HepG2 (cell line): ENCODE results near the gene ADSS1. TPM values are rescaled to one million over a fixed set of nuclear protein-coding genes. Genes with fewer than 3 reads are reported as not detected.

Source experiments
- ATAC-seq: fragments of 200-7000 bp; cut with Tn5 transposase; 3 replicates; pipeline ENCODE4 v1.9.1; 2020; ENCODE audit warnings: mild to moderate bottlenecking, moderate library complexity
- BruUV-seq: library from RNA; stranded (reverse); fragments of 400-500 nt; replicated peaks from 2 replicates; lab custom pipeline; 2021; lab: Mats Ljungman, UMichigan
- CTCF ChIA-PET: fragments of 300-600 bp; formaldehyde crosslinking; extraction: SDS; loops from one replicate; lab custom pipeline; 2021; ENCODE audit warnings: low total read pairs, inconsistent platforms, low intra/inter-chr PET ratio; lab: Yijun Ruan, JAX
- POLR2A ChIA-PET: fragments of 350-600 bp; sonication (Branson Sonifier 250); formaldehyde crosslinking; loops from one replicate; lab custom pipeline; 2020; ENCODE audit warnings: antibody characterized with exemption, inconsistent platforms; lab: Yijun Ruan, JAX
- DNase-seq: peaks from one replicate; pipeline ENCODE4 v3.0.0-alpha.2; 2015; ENCODE audit warnings: low spot score
- FAIRE-seq: peaks from 3 replicates; lab custom pipeline; 2011; peaks lifted over from hg19 to GRCh38; lab: Jason Lieb, UNC
- H2AFZ ChIP-seq: one replicate; pipeline ENCODE4 v1.6.1; 2011; ENCODE audit warnings: low read length, inconsistent platforms
- H3K27ac ChIP-seq: fragments of 300-600 bp; 3 replicates; pipeline ENCODE4 v1.8.0; 2011; ENCODE audit warnings: mixed run types, mild to moderate bottlenecking, mixed read lengths, low read length, inconsistent platforms; ENCODE audit not compliant: insufficient read depth; ENCODE audit errors: extremely low read length
- H3K27me3 ChIP-seq, 2 experiments: fragments of 200-600 bp in 1 of 2; 2 replicates in 1 of 2; 3 replicates in 1 of 2; pipeline versions ENCODE4 v1.6.0 to v1.8.0; 2011; ENCODE audit warnings: low read length in 2 of 2, mild to moderate bottlenecking in 2 of 2, moderate library complexity in 2 of 2, inconsistent platforms in 1 of 2; ENCODE audit not compliant: insufficient read depth in 2 of 2, control insufficient read depth in 1 of 2
- H3K36me3 ChIP-seq, 2 experiments: fragments of 200-600 bp in 1 of 2; replicated peaks in 1 of 2; 2 replicates in 1 of 2; 3 replicates in 1 of 2; pipeline versions ENCODE4 v1.5.1 to v1.8.0; 2011; ENCODE audit warnings: low read length in 2 of 2, inconsistent platforms in 1 of 2; ENCODE audit not compliant: insufficient read depth in 2 of 2, control insufficient read depth in 1 of 2
- H3K4me1 ChIP-seq: 2 replicates; pipeline ENCODE4 v1.5.1; 2012; ENCODE audit warnings: low read length, inconsistent platforms; ENCODE audit not compliant: insufficient read depth
- H3K4me2 ChIP-seq: 2 replicates; pipeline ENCODE4 v1.6.0; 2011; ENCODE audit warnings: low read depth, low read length, inconsistent platforms
- H3K4me3 ChIP-seq, 3 experiments: fragments of 200-600 bp in 1 of 3; sonication (generic), shearing (Covaris generic) in 1 of 3; replicated peaks in 1 of 3; 2 replicates each; pipeline ENCODE4 v1.5.1; 2011 to 2016; ENCODE audit warnings: low read length in 3 of 3, inconsistent platforms in 2 of 3, low read depth in 2 of 3, mild to moderate bottlenecking in 2 of 3, control low read depth in 1 of 3, mixed read lengths in 1 of 3; ENCODE audit not compliant: insufficient read depth in 1 of 3
- H3K79me2 ChIP-seq: one replicate; pipeline ENCODE4 v1.6.1; 2011; ENCODE audit warnings: low read length, inconsistent platforms; ENCODE audit not compliant: insufficient read depth
- H3K9ac ChIP-seq: 2 replicates; pipeline ENCODE4 v1.6.0; 2011; ENCODE audit warnings: mild to moderate bottlenecking, low read depth, low read length, inconsistent platforms; ENCODE audit not compliant: insufficient read depth
- H3K9me3 ChIP-seq: 2 replicates; pipeline ENCODE4 v1.5.1; 2012; ENCODE audit warnings: mild to moderate bottlenecking, low read length
- H4K20me1 ChIP-seq: 2 replicates; pipeline ENCODE4 v1.6.0; 2011; ENCODE audit warnings: inconsistent platforms, mild to moderate bottlenecking, low read length, moderate library complexity; ENCODE audit not compliant: insufficient read depth
- CCDC6 ChIP-seq: sonication (generic); formaldehyde crosslinking; IDR thresholded peaks from 2 replicates; pipeline ENCODE4 v1.8.1; 2022; ENCODE audit warnings: mild to moderate bottlenecking, missing genetic modification reagents, moderate library complexity
- NR2F6 ChIP-seq, 2 experiments: IDR thresholded peaks; 2 replicates each; pipeline ENCODE4 v1.6.1; 2016; ENCODE audit warnings: antibody characterized with exemption in 1 of 2, mild to moderate bottlenecking in 1 of 2
- POLR2A ChIP-seq, 2 experiments: IDR thresholded peaks; 2 replicates each; pipeline ENCODE4 v1.6.1; 2011; ENCODE audit warnings: low read depth in 2 of 2, low read length in 2 of 2, mild to moderate bottlenecking in 1 of 2, moderate library complexity in 1 of 2; ENCODE audit not compliant: insufficient read depth in 1 of 2
- ZNF552 ChIP-seq: sonication (generic); formaldehyde crosslinking; IDR thresholded peaks from 2 replicates; pipeline ENCODE4 v1.9.0; 2022; ENCODE audit warnings: missing genetic modification reagents, mild to moderate bottlenecking, borderline replicate concordance
- ZNF615 ChIP-seq: sonication (generic); formaldehyde crosslinking; IDR thresholded peaks from 2 replicates; pipeline ENCODE4 v1.5.0; 2020; ENCODE audit warnings: mild to moderate bottlenecking, missing genetic modification reagents, borderline replicate concordance
- WGBS: methylation state at CpG from one replicate; pipeline ENCODE4 v1.1.6; 2017; ENCODE audit warnings: low lambda C conversion rate; 5-methylcytosine and 5-hydroxymethylcytosine counted together
- in situ Hi-C: cut with HindIII; loops from 2 replicates; pipeline ENCODE4 v1.10.0; 2017; ENCODE audit warnings: low pct_unique_long_range_greater_than_20kb; ENCODE audit not compliant: extremely low pct_ligation_motif_present
- intact Hi-C: fragments of 100-400 bp; cut with micrococcal nuclease; formaldehyde crosslinking; loops from one replicate; pipeline ENCODE4 v1.10.0; 2022; ENCODE audit not compliant: unreplicated experiment
- polyA plus RNA-seq, 8 experiments: library from polyadenylated mRNA; depleted of rRNA in 3 of 8; stranded (reverse) in 7 of 8; unstranded in 1 of 8; fragments of >200 nt; fragmentation: Illumina TruSeq in 4 of 8; extraction: Trizol in 4 of 8; gene quantifications; 2 replicates each; pipeline versions ENCODE4 v1.2.1 to v1.2.3, GENCODE V29; 2011 to 2016; ENCODE audit warnings: low read depth in 4 of 8, missing spikeins in 1 of 8, mixed read lengths in 1 of 8; ENCODE audit not compliant: insufficient read depth in 1 of 8
- total RNA-seq, 5 experiments: library from RNA; depleted of rRNA; stranded (reverse); fragments of >200 nt; fragmentation: Illumina TruSeq; extraction: Trizol; gene quantifications; 2 replicates each; pipeline ENCODE4 v1.2.3, GENCODE V29; 2016; ENCODE audit warnings: low read depth in 1 of 5
- TF ChIP-seq, protein P1 (sequence below): sonication (generic); formaldehyde crosslinking; conservative IDR thresholded peaks from 2 replicates; pipeline ENCODE4 v1.8.0; 2022; ENCODE audit warnings: mild to moderate bottlenecking, moderate library complexity, missing genetic modification reagents
- TF ChIP-seq, protein P2 (sequence below): sonication (generic); formaldehyde crosslinking; IDR thresholded peaks from 2 replicates; pipeline ENCODE4 v1.5.1; 2020; ENCODE audit warnings: mild to moderate bottlenecking, missing genetic modification reagents, moderate library complexity

Gene ADSS1
- total and polyA plus RNA-seq, 2 of the 13 experiments (the other 11 are each of a cell fraction or from before 2014, with no cell fraction given): 1.0 to 36.7 TPM

DNA sequence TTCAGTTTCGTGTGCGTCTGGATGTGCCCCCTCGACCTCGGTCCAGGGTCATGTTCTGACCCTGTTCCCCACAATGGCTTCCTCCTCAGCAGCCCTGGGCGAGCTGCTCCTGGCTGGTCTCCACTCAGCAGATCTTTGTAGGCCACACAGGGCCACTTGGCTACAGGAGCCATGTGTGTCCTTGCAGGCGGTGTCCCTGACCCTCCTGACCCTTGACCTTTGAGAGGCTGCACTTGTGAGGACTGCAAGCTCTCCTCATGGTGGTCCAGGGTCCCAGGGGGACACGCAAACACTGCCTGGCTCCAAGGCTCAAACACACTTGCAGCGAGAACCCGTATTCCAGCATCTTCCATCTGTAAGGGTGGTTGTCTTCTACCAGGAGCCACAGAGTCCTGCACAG, 21.4 kb downstream of the ADSS1 start:
- FAIRE-seq: no peak
- no peak for ATAC-seq
- H3K79me2 ChIP-seq: no peaks in the 10 kb centered on the region
- H3K36me3 ChIP-seq: no peaks in the 10 kb centered on the region; a peak in 2 of 5 replicates
- no peaks in the 10 kb centered on the region for H4K20me1 ChIP-seq
- H3K9me3 ChIP-seq: no peaks in the 10 kb centered on the region
- intact Hi-C loops: no loop called here
- BruUV-seq: no TSS peak
- no peak for DNase-seq
- 94% methylated on average over 6 of the region's 9 CpGs for WGBS
- TF ChIP-seq NR2F6 (IDR thresholded peaks at IDR 0.05) (peak; percentile 56), NR2F6 (CRISPR knock-in tag; IDR thresholded peaks at IDR 0.05) (peak; percentile 13; the same call in 1 of the 2 replicates), CCDC6 (no peak), POLR2A (IDR thresholded peaks at IDR 0.05; ENCODE audit: insufficient read depth in 1 of 2, low read depth in 2 of 2, low read length in 2 of 2) (0 out of 4 replicates have a peak, but pooled peaks of 1 of the 2 experiments have one; percentile 31)
- TF ChIP-seq, protein P1, sequence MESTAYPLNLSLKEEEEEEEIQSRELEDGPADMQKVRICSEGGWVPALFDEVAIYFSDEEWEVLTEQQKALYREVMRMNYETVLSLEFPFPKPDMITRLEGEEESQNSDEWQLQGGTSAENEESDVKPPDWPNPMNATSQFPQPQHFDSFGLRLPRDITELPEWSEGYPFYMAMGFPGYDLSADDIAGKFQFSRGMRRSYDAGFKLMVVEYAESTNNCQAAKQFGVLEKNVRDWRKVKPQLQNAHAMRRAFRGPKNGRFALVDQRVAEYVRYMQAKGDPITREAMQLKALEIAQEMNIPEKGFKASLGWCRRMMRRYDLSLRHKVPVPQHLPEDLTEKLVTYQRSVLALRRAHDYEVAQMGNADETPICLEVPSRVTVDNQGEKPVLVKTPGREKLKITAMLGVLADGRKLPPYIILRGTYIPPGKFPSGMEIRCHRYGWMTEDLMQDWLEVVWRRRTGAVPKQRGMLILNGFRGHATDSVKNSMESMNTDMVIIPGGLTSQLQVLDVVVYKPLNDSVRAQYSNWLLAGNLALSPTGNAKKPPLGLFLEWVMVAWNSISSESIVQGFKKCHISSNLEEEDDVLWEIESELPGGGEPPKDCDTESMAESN (CRISPR knock-in tag): no peak
- TF ChIP-seq, all 625 proteins: peak for 2
- H2AFZ ChIP-seq: no peak overlapping the region
- H3K4me1 ChIP-seq: peaks cover 62% of the 10 kb centered on the region
- no peak overlapping the region for H3K4me2 ChIP-seq
- no peak overlapping the region for H3K4me3 ChIP-seq
- ChIA-PET CTCF (no interaction called here), POLR2A (interaction anchor here (1.3 to 1.4 kb wide), 2 partner anchors 9 to 21 kb away, joined by 3 read pairs; no protein-coding TSS in a partner anchor)
- in situ Hi-C loops: no loop called here
- no peak overlapping the region for H3K9ac ChIP-seq
- H3K27me3 ChIP-seq: no peaks in the 10 kb centered on the region
- H3K27ac ChIP-seq: no peak overlapping the region

DNA sequence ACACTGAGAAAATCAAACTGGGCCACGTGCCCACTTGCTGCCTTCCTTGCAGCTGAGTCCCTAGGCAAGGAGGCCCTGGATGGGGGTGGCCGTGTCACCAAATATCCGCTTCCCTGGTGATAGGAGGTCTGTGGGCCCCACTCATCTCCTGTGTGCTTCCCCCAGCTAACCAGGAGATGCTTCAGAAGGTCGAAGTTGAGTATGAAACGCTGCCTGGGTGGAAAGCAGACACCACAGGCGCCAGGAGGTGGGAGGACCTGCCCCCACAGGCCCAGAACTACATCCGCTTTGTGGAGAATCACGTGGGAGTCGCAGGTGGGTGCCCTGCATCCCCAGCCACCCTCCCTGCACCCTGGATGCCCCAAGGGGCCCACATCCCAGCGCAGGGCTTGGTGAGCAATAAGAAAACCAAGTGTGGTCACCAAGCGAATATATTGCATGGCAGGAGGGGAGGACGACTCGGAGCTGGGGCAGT, 22.1 kb downstream of the ADSS1 start:
- Histone ChIP-seq H3K4me3 (no peak overlapping the region), H2AFZ (no peak overlapping the region), H3K9me3 (no peaks in the 10 kb centered on the region), H3K4me2 (no peak overlapping the region), H3K4me1 (peaks cover 64% of the 10 kb centered on the region), H4K20me1 (no peaks in the 10 kb centered on the region), H3K9ac (no peak overlapping the region), H3K79me2 (no peaks in the 10 kb centered on the region), H3K27me3 (no peaks in the 10 kb centered on the region), H3K36me3 (no peaks in the 10 kb centered on the region; a peak in 2 of 5 replicates), H3K27ac (no peak overlapping the region)
- intact Hi-C loops (no loop called here), in situ Hi-C loops (no loop called here)
- ATAC-seq (no peak), DNase-seq (no peak), FAIRE-seq (no peak)
- no TSS peak for BruUV-seq
- ChIA-PET CTCF (no interaction called here), POLR2A (interaction anchor here (1.3 to 1.4 kb wide), 2 partner anchors 10 to 21 kb away, joined by 3 read pairs; no protein-coding TSS in a partner anchor)
- no peak for TF ChIP-seq ZNF615 (CRISPR knock-in tag)
- no peak for TF ChIP-seq ZNF552
- TF ChIP-seq, protein P2, sequence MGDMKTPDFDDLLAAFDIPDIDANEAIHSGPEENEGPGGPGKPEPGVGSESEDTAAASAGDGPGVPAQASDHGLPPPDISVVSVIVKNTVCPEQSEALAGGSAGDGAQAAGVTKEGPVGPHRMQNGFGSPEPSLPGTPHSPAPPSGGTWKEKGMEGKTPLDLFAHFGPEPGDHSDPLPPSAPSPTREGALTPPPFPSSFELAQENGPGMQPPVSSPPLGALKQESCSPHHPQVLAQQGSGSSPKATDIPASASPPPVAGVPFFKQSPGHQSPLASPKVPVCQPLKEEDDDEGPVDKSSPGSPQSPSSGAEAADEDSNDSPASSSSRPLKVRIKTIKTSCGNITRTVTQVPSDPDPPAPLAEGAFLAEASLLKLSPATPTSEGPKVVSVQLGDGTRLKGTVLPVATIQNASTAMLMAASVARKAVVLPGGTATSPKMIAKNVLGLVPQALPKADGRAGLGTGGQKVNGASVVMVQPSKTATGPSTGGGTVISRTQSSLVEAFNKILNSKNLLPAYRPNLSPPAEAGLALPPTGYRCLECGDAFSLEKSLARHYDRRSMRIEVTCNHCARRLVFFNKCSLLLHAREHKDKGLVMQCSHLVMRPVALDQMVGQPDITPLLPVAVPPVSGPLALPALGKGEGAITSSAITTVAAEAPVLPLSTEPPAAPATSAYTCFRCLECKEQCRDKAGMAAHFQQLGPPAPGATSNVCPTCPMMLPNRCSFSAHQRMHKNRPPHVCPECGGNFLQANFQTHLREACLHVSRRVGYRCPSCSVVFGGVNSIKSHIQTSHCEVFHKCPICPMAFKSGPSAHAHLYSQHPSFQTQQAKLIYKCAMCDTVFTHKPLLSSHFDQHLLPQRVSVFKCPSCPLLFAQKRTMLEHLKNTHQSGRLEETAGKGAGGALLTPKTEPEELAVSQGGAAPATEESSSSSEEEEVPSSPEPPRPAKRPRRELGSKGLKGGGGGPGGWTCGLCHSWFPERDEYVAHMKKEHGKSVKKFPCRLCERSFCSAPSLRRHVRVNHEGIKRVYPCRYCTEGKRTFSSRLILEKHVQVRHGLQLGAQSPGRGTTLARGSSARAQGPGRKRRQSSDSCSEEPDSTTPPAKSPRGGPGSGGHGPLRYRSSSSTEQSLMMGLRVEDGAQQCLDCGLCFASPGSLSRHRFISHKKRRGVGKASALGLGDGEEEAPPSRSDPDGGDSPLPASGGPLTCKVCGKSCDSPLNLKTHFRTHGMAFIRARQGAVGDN (CRISPR knock-in tag): peak; percentile 7; the same call in 1 of the 2 replicates
- WGBS: 87% methylated on average over 11 of the region's 13 CpGs
